SH-SY5Y (cell line): ENCODE measurements around the gene POLK.

Source experiments
- GATA2 ChIP-seq: IDR thresholded peaks from 2 replicates; pipeline ENCODE4 v1.6.1; 2011; ENCODE audit warnings: mild to moderate bottlenecking, low read depth, low read length
- GATA3 ChIP-seq: IDR thresholded peaks from 2 replicates; pipeline ENCODE4 v1.6.1; 2011; ENCODE audit warnings: low read depth, mild to moderate bottlenecking, low read length, moderate library complexity

- TF ChIP-seq GATA2 (no peak), GATA3 (no peak)
Observed at GRCh38 chr5:75471193-75471592, 40.5 kb upstream of the POLK start.
